GM23338 (cell line): ENCODE results near the gene GALNT15. TPM values are rescaled to one million over a fixed set of nuclear protein-coding genes. Genes with fewer than 3 reads are reported as not detected.

Experiments
- ATAC-seq: fragments of 200-7000 bp; cut with Tn5 transposase; 3 replicates; pipeline ENCODE4 v1.9.1; 2020
- DNase-seq: peaks from one replicate; pipeline ENCODE4 v3.0.0-alpha.2; 2015; ENCODE audit warnings: low spot score
- H2AFZ ChIP-seq: fragments of 200-600 bp; sonication (generic); 2 replicates; pipeline ENCODE4 v1.8.0; 2016; ENCODE audit warnings: antibody characterized with exemption, mild to moderate bottlenecking, moderate library complexity
- H3F3A ChIP-seq: fragments of 200-600 bp; sonication (generic); replicated peaks from 2 replicates; pipeline ENCODE4 v1.8.0; 2017; ENCODE audit warnings: antibody characterized with exemption, mixed run types, low read depth
- H3K27ac ChIP-seq: fragments of 200-600 bp; sonication (generic); 2 replicates; pipeline ENCODE4 v1.6.1; 2016; ENCODE audit warnings: low read depth
- H3K27me3 ChIP-seq: fragments of 200-600 bp; sonication (generic); 2 replicates; pipeline ENCODE4 v1.8.0; 2016; ENCODE audit warnings: mild to moderate bottlenecking, mixed run types, moderate library complexity; ENCODE audit not compliant: insufficient read depth
- H3K36me3 ChIP-seq: fragments of 200-600 bp; sonication (generic); 2 replicates; pipeline ENCODE4 v1.8.0; 2016; ENCODE audit warnings: mild to moderate bottlenecking; ENCODE audit not compliant: insufficient read depth
- H3K4me1 ChIP-seq: fragments of 200-600 bp; sonication (generic); 2 replicates; pipeline ENCODE4 v1.8.0; 2016; ENCODE audit warnings: mild to moderate bottlenecking, moderate library complexity; ENCODE audit not compliant: insufficient read depth
- H3K4me2 ChIP-seq: fragments of 200-600 bp; sonication (generic); 2 replicates; pipeline ENCODE4 v1.7.1; 2017; ENCODE audit warnings: mixed run types
- H3K4me3 ChIP-seq: fragments of 200-600 bp; sonication (generic); 2 replicates; pipeline ENCODE4 v1.6.1; 2016; ENCODE audit warnings: mixed run types
- H3K79me2 ChIP-seq: fragments of 200-600 bp; sonication (generic); replicated peaks from 2 replicates; pipeline ENCODE4 v1.8.0; 2017; ENCODE audit warnings: mild to moderate bottlenecking; ENCODE audit not compliant: insufficient read depth
- H3K9me2 ChIP-seq: fragments of 200-600 bp; sonication (generic); 2 replicates; pipeline ENCODE4 v1.8.0; 2017; ENCODE audit not compliant: insufficient read depth
- H4K20me1 ChIP-seq: fragments of 200-600 bp; sonication (generic); replicated peaks from 2 replicates; pipeline ENCODE4 v1.8.0; 2017; ENCODE audit warnings: mild to moderate bottlenecking; ENCODE audit not compliant: insufficient read depth
- H3K27ac Mint-ChIP-seq: 2 replicates; pipeline ENCODE4 v1.8.0; 2020; ENCODE audit warnings: inconsistent platforms, mild to moderate bottlenecking, moderate library complexity, mixed read lengths
- H3K27me3 Mint-ChIP-seq: 3 replicates; pipeline ENCODE4 v1.8.0; 2022; ENCODE audit warnings: low read depth, mild to moderate bottlenecking, moderate library complexity, mixed read lengths, inconsistent platforms; ENCODE audit not compliant: insufficient read depth, poor library complexity
- H3K36me3 Mint-ChIP-seq: 3 replicates; pipeline ENCODE4 v1.8.0; 2021; ENCODE audit warnings: low read depth, mild to moderate bottlenecking, inconsistent platforms, moderate library complexity, mixed read lengths
- H3K4me1 Mint-ChIP-seq: 3 replicates; pipeline ENCODE4 v1.8.0; 2020; ENCODE audit warnings: mild to moderate bottlenecking, inconsistent platforms, mixed read lengths
- H3K4me3 Mint-ChIP-seq: 3 replicates; pipeline ENCODE4 v1.8.0; 2021; ENCODE audit warnings: moderate library complexity, mild to moderate bottlenecking, inconsistent platforms, mixed read lengths
- H3K9me3 Mint-ChIP-seq: 3 replicates; pipeline ENCODE4 v1.8.0; 2020; ENCODE audit warnings: moderate library complexity, mild to moderate bottlenecking, inconsistent platforms, mixed read lengths
- CTCF ChIP-seq, 2 experiments: fragments of 200-600 bp in 1 of 2; sonication (generic) in 1 of 2; conservative IDR thresholded peaks; 2 replicates each; pipeline versions ENCODE4 v1.5.1 to v1.6.1; 2016 to 2017; ENCODE audit warnings: antibody characterized with exemption in 2 of 2, low read depth in 2 of 2, mild to moderate bottlenecking in 2 of 2, moderate library complexity in 1 of 2
- EZH2 ChIP-seq: fragments of 200-600 bp; sonication (generic); IDR thresholded peaks from one replicate; pipeline ENCODE4 v1.8.0; 2017; ENCODE audit warnings: antibody characterized with exemption, mild to moderate bottlenecking, low read depth; ENCODE audit not compliant: unreplicated experiment
- JUNB ChIP-seq: IDR thresholded peaks from one replicate; pipeline ENCODE4 v1.6.1; 2016; ENCODE audit warnings: antibody characterized with exemption; ENCODE audit not compliant: unreplicated experiment
- STAT1 ChIP-seq: IDR thresholded peaks from one replicate; pipeline ENCODE4 v1.6.1; 2016; ENCODE audit warnings: antibody characterized with exemption; ENCODE audit not compliant: unreplicated experiment
- ZNF114 ChIP-seq: fragments of 250-450 bp; sonication (Bioruptor Pico); IDR thresholded peaks from 2 replicates; pipeline ENCODE4 v1.5.0; 2020; ENCODE audit warnings: mild to moderate bottlenecking, moderate library complexity
- polyA plus RNA-seq: library from polyadenylated mRNA; unstranded; fragments of >200 nt; fragmentation: Nextera tagmentation; extraction: Ambion mirVana; gene quantifications from 2 replicates; pipeline ENCODE4 v1.2.1, GENCODE V29; 2016
- total RNA-seq: library from RNA; depleted of rRNA; stranded (reverse); fragments of >200 nt; shearing (Covaris generic); gene quantifications from 2 replicates; pipeline ENCODE4 v1.2.3, GENCODE V29; 2014

GALNT15 gene
- total and polyA plus RNA-seq, 2 experiments from 2014 or later, result 0.06 to 0.35 TPM

DNA sequence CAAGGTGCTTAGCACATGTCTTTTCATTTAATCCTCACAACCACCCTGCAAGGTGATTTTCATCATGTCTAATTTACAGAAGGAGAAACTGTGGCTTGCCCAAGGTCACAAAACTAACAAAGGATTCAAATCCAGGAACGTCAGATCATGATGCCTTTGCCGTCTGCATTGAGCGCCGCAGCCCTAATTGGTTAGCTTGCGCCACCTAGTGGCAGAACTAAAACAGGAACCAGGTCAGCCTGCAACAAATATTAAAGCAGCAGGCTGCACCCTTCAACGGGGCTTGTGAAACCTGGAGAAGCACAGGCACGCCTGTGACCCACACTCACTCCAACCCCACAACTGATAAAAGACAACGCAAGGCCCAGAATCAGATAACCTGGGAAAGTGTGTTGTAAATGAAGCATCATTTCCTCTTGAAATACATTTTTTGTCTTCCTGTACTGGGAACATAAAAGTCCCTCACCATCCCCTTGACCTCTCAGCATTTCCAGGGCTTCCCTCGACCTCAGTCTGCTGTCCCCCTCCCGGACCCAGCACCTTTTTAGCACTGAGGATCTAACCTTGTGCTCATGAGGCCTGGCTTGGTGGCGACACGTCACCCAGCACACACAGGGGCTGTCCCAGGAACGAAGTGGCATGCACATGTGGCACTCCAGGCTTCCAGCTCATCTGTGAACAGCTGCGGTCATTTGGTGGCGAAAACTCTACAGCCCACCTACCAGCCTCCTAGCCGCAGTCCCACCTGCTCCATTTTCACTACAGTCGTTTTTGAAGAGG, 73.0 kb downstream of the GALNT15 start:
- Histone ChIP-seq H3K36me3 (no peaks in the 10 kb centered on the region), H3K27me3 (no peaks in the 10 kb centered on the region), H3K27ac (no peak overlapping the region), H3K4me1 (no peaks in the 10 kb centered on the region), H2AFZ (peak overlapping the region; percentile 83), H3K4me3 (no peak overlapping the region), H3K9me2 (no peaks in the 10 kb centered on the region), H3K79me2 (no peaks in the 10 kb centered on the region), H4K20me1 (no peaks in the 10 kb centered on the region; the same call in 1 of the 2 replicates), H3F3A (no peaks in the 10 kb centered on the region), H3K4me2 (no peak overlapping the region)
- Mint-ChIP-seq H3K27ac (no peak overlapping the region), H3K9me3 (no peaks in the 10 kb centered on the region; the same call in 2 of the 3 replicates), H3K4me3 (no peak overlapping the region), H3K27me3 (peaks cover 8% of the 10 kb centered on the region), H3K4me1 (peaks cover 4% of the 10 kb centered on the region; the same call in 2 of the 3 replicates), H3K36me3 (no peaks in the 10 kb centered on the region)
- ATAC-seq (peak; percentile 84), DNase-seq (peak; percentile 93)
- TF ChIP-seq STAT1, result no peak
- TF ChIP-seq ZNF114, result no peak
- no peak for TF ChIP-seq JUNB
- peak; percentile 97 to 99 for TF ChIP-seq CTCF (conservative IDR thresholded peaks at IDR 0.05; ENCODE audit: low read depth in 2 of 2)
- no peak for TF ChIP-seq EZH2

- TF ChIP-seq ZNF114 (no peak), CTCF (conservative IDR thresholded peaks at IDR 0.05; ENCODE audit: low read depth in 2 of 2) (peak in 1 of 2 experiments; percentile 18; a peak in 1 of 4 replicates)
- Mint-ChIP-seq H3K4me3 (no peak overlapping the region), H3K4me1 (peaks cover 4% of the 10 kb centered on the region; the same call in 2 of the 3 replicates), H3K9me3 (no peaks in the 10 kb centered on the region), H3K36me3 (no peaks in the 10 kb centered on the region), H3K27ac (no peak overlapping the region), H3K27me3 (peaks cover 11% of the 10 kb centered on the region)
- Histone ChIP-seq H4K20me1 (no peaks in the 10 kb centered on the region; the same call in 1 of the 2 replicates), H3F3A (no peaks in the 10 kb centered on the region), H3K27ac (no peak overlapping the region), H3K27me3 (no peaks in the 10 kb centered on the region), H2AFZ (no peak overlapping the region), H3K36me3 (no peaks in the 10 kb centered on the region), H3K4me3 (no peak overlapping the region), H3K79me2 (no peaks in the 10 kb centered on the region), H3K9me2 (no peaks in the 10 kb centered on the region), H3K4me1 (no peaks in the 10 kb centered on the region), H3K4me2 (no peak overlapping the region)
- no peak for ATAC-seq
- no peak for DNase-seq
These were observed 74.1 kb downstream of the GALNT15 start for GRCh38 chr3:16248556-16248955.
